WERI-Rb-1 (cell line): Measurements from ENCODE around the gene NRN1.

Source experiments
- DNase-seq: peaks from one replicate; pipeline ENCODE4 v3.0.0-alpha.2; 2020
- H3K27ac ChIP-seq: fragments of 250-450 bp; sonication (Bioruptor Pico); 2 replicates; pipeline ENCODE4 v1.5.1; 2020; ENCODE audit warnings: mild to moderate bottlenecking, moderate library complexity
- H3K27me3 ChIP-seq: fragments of 250-450 bp; sonication (Bioruptor Pico); 2 replicates; pipeline ENCODE4 v1.5.1; 2021; ENCODE audit warnings: mild to moderate bottlenecking, low read depth, moderate library complexity; ENCODE audit not compliant: insufficient read depth, severe bottlenecking
- H3K36me3 ChIP-seq: fragments of 250-450 bp; sonication (Bioruptor Pico); 2 replicates; pipeline ENCODE4 v1.5.1; 2020; ENCODE audit warnings: mild to moderate bottlenecking, moderate library complexity
- H3K4me3 ChIP-seq: 2 replicates; pipeline ENCODE4 v1.5.1; 2011; ENCODE audit warnings: low read depth, mild to moderate bottlenecking, control low read depth, low read length
- H3K9me3 ChIP-seq: fragments of 250-450 bp; sonication (Bioruptor Pico); 2 replicates; pipeline ENCODE4 v1.5.1; 2021; ENCODE audit warnings: mild to moderate bottlenecking, moderate library complexity; ENCODE audit not compliant: severe bottlenecking
- CTCF ChIP-seq: IDR thresholded peaks from 2 replicates; pipeline ENCODE4 v1.5.1; 2011; ENCODE audit warnings: low read depth, mild to moderate bottlenecking, control low read depth, inconsistent platforms, low read length

The NRN1 gene, protein sequence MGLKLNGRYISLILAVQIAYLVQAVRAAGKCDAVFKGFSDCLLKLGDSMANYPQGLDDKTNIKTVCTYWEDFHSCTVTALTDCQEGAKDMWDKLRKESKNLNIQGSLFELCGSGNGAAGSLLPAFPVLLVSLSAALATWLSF

GRCh38 chr6:6006428-6007365 lies at the start of gene NRN1:
TSS of gene NRN1 (minus strand) at chr6:6006925. CDS start at chr6:6006749, 176 bp downstream.
- Histone ChIP-seq H3K36me3 (peaks cover 11% of the 10 kb centered on the region), H3K27ac (peak within 1 kb of the TSS; percentile 78), H3K9me3 (no peaks in the 10 kb centered on the region), H3K4me3 (peak within 1 kb of the TSS; percentile 87), H3K27me3 (no peaks in the 10 kb centered on the region)
- TF ChIP-seq CTCF: no peak
- DNase-seq: peak; percentile 60

- no peak for DNase-seq
- no peak for TF ChIP-seq CTCF
- H3K27ac ChIP-seq: no peak overlapping the region
- no peak overlapping the region for H3K4me3 ChIP-seq
- H3K27me3 ChIP-seq: no peaks in the 10 kb centered on the region
- no peaks in the 10 kb centered on the region for H3K9me3 ChIP-seq
- no peaks in the 10 kb centered on the region for H3K36me3 ChIP-seq
These were observed 45.5 kb upstream of the NRN1 start for GRCh38 chr6:6052216-6052615.

DNA sequence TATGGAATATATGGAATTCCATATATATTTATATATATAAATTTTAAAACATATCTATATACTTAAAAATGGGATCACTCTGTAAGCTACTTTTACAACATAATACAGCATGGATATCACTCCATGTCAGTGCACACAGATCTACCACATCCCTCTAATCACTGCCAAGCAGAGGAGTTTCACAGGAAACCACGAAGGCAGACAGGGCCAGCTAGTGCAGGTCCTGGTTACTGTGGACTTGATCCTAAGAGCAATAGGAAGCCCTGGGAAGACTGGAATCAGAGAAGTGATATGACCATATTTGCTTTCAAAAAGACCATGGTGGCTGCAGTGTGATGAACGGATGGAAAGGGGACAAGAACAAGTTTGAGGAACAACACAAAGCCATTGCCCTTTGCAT lies 40.0 kb upstream of the NRN1 start:
- no peak overlapping the region for H3K27ac ChIP-seq
- H3K4me3 ChIP-seq: no peak overlapping the region
- H3K9me3 ChIP-seq: no peaks in the 10 kb centered on the region
- TF ChIP-seq CTCF: no peak
- DNase-seq: no peak
- no peaks in the 10 kb centered on the region for H3K27me3 ChIP-seq
- no peaks in the 10 kb centered on the region for H3K36me3 ChIP-seq

GRCh38 chr6:6039946-6040509 lies 33.3 kb upstream of the NRN1 start:
- Histone ChIP-seq H3K27ac (no peak overlapping the region), H3K9me3 (no peaks in the 10 kb centered on the region), H3K4me3 (no peak overlapping the region), H3K27me3 (peaks cover 7% of the 10 kb centered on the region), H3K36me3 (no peaks in the 10 kb centered on the region)
- DNase-seq: no peak
- no peak for TF ChIP-seq CTCF

DNA sequence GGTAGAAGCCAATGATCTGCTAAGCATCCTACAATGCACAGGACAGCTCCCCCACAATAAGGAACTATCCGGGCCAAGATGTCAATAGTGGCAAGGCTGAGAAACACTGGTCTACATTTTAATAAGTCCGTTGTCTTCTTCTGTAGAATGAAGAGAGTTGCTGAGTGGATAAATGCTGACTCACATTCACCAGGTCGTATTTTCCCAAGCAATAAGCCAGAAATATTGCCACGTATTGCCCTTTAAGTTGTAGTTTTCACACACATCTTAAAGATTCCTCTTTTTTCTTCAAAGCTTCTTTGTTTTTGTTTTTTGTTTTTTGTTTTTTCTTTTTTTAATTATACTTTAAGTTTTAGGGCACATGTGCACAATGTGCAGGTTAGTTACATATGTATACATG lies 30.5 kb upstream of the NRN1 start:
- H3K27me3 ChIP-seq: peaks cover 7% of the 10 kb centered on the region
- no peaks in the 10 kb centered on the region for H3K9me3 ChIP-seq
- DNase-seq: no peak
- no peak for TF ChIP-seq CTCF
- no peak overlapping the region for H3K4me3 ChIP-seq
- no peaks in the 10 kb centered on the region for H3K36me3 ChIP-seq
- H3K27ac ChIP-seq: no peak overlapping the region
